Measurements from ENCODE around the gene TSPAN17. TPM values are rescaled to one million over a fixed set of nuclear protein-coding genes. Genes with fewer than 3 reads are reported as not detected.
A peak's percentile ranks its signal among the peaks of the same experiment; 100 is the strongest.

TSPAN17 gene
- polyA plus RNA-seq, 1 of the 3 experiments (the other 2 are of a cell fraction) = 61.7 TPM

DNA sequence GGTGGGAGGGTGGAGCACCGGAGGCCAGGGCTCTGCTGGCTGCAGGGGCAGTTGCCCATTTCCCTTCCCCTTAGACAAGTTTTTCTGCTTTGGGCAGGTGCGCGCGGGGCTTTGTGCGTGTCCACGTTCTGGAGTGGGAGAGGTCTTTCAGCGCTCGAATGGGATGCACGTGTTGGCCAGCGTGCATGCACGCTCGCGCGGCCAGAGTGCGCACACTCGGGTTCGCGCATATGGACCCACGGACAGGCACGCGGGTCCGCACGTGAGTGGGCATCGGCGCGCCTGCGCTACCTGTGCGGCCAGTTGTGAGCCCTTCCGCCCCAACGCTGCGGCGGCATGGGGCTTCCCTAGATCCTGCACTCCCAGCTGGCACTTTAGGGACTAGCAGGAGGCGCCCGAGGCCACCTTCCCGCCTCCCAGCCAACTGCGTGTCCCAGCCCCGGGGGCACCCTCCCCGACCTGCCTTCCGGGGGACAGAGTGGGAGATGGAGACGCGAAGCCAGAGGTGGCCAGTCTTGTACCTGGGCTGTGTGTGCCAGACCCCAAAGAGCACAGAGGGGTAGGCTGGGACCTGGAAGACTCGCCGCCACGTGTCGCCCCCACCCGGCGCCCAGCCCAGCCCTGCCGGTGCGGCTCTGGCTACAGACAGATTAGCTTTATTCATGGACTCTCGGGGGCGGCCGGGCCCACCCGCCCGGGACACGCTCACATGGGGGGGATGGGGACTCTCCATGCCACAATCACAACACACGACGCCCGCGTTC, 27.5 kb upstream of the TSPAN17 start:
- POLR2A ChIA-PET = no interaction called here

DNA sequence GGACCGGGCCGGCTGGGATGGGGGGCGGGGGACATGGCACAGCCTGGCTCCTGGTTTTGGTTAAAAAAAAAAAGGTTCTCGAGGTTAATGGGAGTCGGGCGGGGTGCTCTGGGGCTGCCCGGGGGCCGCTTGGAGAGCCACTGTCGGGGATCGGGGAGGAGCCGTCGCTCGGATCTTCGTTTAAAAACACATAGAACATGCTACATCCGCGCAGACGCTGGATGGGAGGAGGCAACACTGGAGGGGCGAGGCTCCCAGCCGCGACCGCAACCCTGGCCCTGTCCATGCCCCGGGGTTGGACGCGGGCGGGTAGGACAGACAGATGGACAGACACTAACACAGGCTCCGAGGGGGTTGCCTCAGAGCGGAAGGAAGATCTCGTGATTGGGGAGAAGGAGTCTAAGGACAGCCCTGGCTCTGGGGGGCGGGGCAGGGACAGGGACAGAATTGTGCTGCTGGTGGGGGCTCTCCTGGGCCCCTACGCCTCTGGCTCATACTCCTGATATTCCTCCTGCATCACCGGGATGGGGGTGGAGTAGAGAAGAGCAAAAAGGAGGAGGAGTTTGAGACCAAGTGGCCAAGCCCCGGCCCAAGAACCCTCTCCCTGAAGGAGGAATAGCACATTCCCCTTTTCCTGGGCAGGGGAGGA, 26.8 kb upstream of the TSPAN17 start:
- Histone ChIP-seq H3K79me2 (ENCODE audit: insufficient read depth) (no peaks in the 10 kb centered on the region), H2AFZ (ENCODE audit: low read depth) (no peak overlapping the region), H3K27ac (ENCODE audit: low read depth in 2 of 2, low read length in 1 of 2) (no peak overlapping the region), H3K4me1 (ENCODE audit: control insufficient read depth in 1 of 2, insufficient read depth in 2 of 2, low read depth in 1 of 2, low read length in 1 of 2) (peaks cover 4 to 19% of the 10 kb centered on the region in 2 experiments; a peak in 2 of 4 replicates), H3K27me3 (ENCODE audit: insufficient read depth) (peaks cover 21% of the 10 kb centered on the region), H3K4me3 (ENCODE audit: low read depth in 2 of 2, low read length in 1 of 2) (no peak overlapping the region), H3K9me2 (no peaks in the 10 kb centered on the region), H3F3A (replicated peaks; ENCODE audit: insufficient read depth) (no peaks in the 10 kb centered on the region), H3K9ac (no peak overlapping the region), H3K36me3 (replicated peaks in 1 of 2; ENCODE audit: control insufficient read depth in 1 of 2, insufficient read depth in 2 of 2, low read length in 1 of 2) (no peaks in the 10 kb centered on the region), H3K9me3 (no peaks in the 10 kb centered on the region), H4K20me1 (ENCODE audit: insufficient read depth) (no peaks in the 10 kb centered on the region), H3K4me2 (no peak overlapping the region)
- ChIA-PET POLR2A (no interaction called here), CTCF (interaction anchor here (0.6 to 7.2 kb wide), 11 partner anchors 10 to 204 kb away, joined by 3 to 49 read pairs (median 5); partner anchors contain the start of genes CLTB, EIF4E1B, FAF2 and SNCB)
- WGBS (ENCODE audit: low lambda C conversion rate) = 55% methylated on average over 31 of the region's 32 CpGs
- no peak for TF ChIP-seq MXI1 (IDR thresholded peaks at IDR 0.05; ENCODE audit: low read depth, low read length)
- TF ChIP-seq TCF12 (IDR thresholded peaks at IDR 0.05) = no peak
- TF ChIP-seq RFX5 (IDR thresholded peaks at IDR 0.05; ENCODE audit: low read length) = no peak
- TF ChIP-seq, protein P1, sequence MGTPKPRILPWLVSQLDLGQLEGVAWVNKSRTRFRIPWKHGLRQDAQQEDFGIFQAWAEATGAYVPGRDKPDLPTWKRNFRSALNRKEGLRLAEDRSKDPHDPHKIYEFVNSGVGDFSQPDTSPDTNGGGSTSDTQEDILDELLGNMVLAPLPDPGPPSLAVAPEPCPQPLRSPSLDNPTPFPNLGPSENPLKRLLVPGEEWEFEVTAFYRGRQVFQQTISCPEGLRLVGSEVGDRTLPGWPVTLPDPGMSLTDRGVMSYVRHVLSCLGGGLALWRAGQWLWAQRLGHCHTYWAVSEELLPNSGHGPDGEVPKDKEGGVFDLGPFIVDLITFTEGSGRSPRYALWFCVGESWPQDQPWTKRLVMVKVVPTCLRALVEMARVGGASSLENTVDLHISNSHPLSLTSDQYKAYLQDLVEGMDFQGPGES (IDR thresholded peaks at IDR 0.05; ENCODE audit: low read depth, low read length) = no peak
- no peak for TF ChIP-seq TAF1 (IDR thresholded peaks at IDR 0.05; ENCODE audit: borderline replicate concordance, low read depth, low read length)
- TF ChIP-seq FOSL2 (IDR thresholded peaks at IDR 0.05; ENCODE audit: borderline replicate concordance, low read depth) = no peak
- no peak for DNase-seq

More for the DNA sequence above, 27.5 kb upstream of the TSPAN17 start:
- TF ChIP-seq, protein P2, sequence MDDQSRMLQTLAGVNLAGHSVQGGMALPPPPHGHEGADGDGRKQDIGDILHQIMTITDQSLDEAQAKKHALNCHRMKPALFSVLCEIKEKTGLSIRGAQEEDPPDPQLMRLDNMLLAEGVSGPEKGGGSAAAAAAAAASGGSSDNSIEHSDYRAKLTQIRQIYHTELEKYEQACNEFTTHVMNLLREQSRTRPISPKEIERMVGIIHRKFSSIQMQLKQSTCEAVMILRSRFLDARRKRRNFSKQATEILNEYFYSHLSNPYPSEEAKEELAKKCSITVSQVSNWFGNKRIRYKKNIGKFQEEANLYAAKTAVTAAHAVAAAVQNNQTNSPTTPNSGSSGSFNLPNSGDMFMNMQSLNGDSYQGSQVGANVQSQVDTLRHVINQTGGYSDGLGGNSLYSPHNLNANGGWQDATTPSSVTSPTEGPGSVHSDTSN (IDR thresholded peaks at IDR 0.05) = no peak
- TF ChIP-seq, protein P3, sequence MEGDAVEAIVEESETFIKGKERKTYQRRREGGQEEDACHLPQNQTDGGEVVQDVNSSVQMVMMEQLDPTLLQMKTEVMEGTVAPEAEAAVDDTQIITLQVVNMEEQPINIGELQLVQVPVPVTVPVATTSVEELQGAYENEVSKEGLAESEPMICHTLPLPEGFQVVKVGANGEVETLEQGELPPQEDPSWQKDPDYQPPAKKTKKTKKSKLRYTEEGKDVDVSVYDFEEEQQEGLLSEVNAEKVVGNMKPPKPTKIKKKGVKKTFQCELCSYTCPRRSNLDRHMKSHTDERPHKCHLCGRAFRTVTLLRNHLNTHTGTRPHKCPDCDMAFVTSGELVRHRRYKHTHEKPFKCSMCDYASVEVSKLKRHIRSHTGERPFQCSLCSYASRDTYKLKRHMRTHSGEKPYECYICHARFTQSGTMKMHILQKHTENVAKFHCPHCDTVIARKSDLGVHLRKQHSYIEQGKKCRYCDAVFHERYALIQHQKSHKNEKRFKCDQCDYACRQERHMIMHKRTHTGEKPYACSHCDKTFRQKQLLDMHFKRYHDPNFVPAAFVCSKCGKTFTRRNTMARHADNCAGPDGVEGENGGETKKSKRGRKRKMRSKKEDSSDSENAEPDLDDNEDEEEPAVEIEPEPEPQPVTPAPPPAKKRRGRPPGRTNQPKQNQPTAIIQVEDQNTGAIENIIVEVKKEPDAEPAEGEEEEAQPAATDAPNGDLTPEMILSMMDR (IDR thresholded peaks at IDR 0.05) = no peak
- no peak for TF ChIP-seq FOXJ3 (CRISPR knock-in tag; IDR thresholded peaks at IDR 0.05)
- TF ChIP-seq, protein P4, sequence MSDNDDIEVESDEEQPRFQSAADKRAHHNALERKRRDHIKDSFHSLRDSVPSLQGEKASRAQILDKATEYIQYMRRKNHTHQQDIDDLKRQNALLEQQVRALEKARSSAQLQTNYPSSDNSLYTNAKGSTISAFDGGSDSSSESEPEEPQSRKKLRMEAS (IDR thresholded peaks at IDR 0.05; ENCODE audit: low read depth) = peak; percentile 25; the same call in 1 of the 2 replicates
- TF ChIP-seq CHD2 (IDR thresholded peaks at IDR 0.05; ENCODE audit: low read length, partially characterized antibody) = no peak
- no peak for TF ChIP-seq NFIC (IDR thresholded peaks at IDR 0.05; ENCODE audit: borderline replicate concordance)
- 0 out of 2 replicates have a peak, but pooled peaks have one; percentile 2 for TF ChIP-seq NRF1 (IDR thresholded peaks at IDR 0.05; ENCODE audit: low read depth, low read length)
- peaks cover 4 to 21% of the 10 kb centered on the region in 2 experiments; a peak in 2 of 4 replicates for H3K4me1 ChIP-seq (ENCODE audit: control insufficient read depth in 1 of 2, insufficient read depth in 2 of 2, low read depth in 1 of 2, low read length in 1 of 2)
- 8% methylated on average over 16 of the region's 59 CpGs for WGBS (ENCODE audit: low lambda C conversion rate)
- no peak overlapping the region for H3K27ac ChIP-seq (ENCODE audit: low read depth in 2 of 2, low read length in 1 of 2)
- CTCF ChIA-PET = interaction anchor here (0.6 to 7.2 kb wide), 9 partner anchors 11 to 204 kb away, joined by 3 to 49 read pairs (median 5); partner anchors contain the start of genes CLTB, EIF4E1B, SNCB and TSPAN17
- peak overlapping the region; percentile 29 to 57; a peak in 3 of 4 replicates for H3K4me3 ChIP-seq (ENCODE audit: low read depth in 2 of 2, low read length in 1 of 2)
- H3K9me3 ChIP-seq = no peaks in the 10 kb centered on the region
- H2AFZ ChIP-seq (ENCODE audit: low read depth) = no peak overlapping the region
- H3K9ac ChIP-seq = no peak overlapping the region
- H3K27me3 ChIP-seq (ENCODE audit: insufficient read depth) = peaks cover 21% of the 10 kb centered on the region
- H3F3A ChIP-seq (replicated peaks; ENCODE audit: insufficient read depth) = no peaks in the 10 kb centered on the region
- no peaks in the 10 kb centered on the region for H4K20me1 ChIP-seq (ENCODE audit: insufficient read depth)
- H3K79me2 ChIP-seq (ENCODE audit: insufficient read depth) = no peaks in the 10 kb centered on the region
- no peaks in the 10 kb centered on the region for H3K9me2 ChIP-seq
- no peaks in the 10 kb centered on the region for H3K36me3 ChIP-seq (replicated peaks in 1 of 2; ENCODE audit: control insufficient read depth in 1 of 2, insufficient read depth in 2 of 2, low read length in 1 of 2)
- peak overlapping the region; percentile 75 for H3K4me2 ChIP-seq
- peak; percentile 65 for DNase-seq
